IMR-90 (cell line): ENCODE measurements around the gene ERN1. TPM values are rescaled to one million over a fixed set of nuclear protein-coding genes. Genes with fewer than 3 reads are reported as not detected.

Experiments used
- ATAC-seq: fragments of 200-7000 bp; cut with Tn5 transposase; 2 replicates; pipeline ENCODE4 v1.9.1; 2020; ENCODE audit warnings: low read depth, mild to moderate bottlenecking, moderate library complexity
- BruUV-seq: library from RNA; stranded (reverse); fragments of 400-500 nt; replicated peaks from 2 replicates; lab custom pipeline; 2021; lab: Mats Ljungman, UMichigan
- CTCF ChIA-PET: fragments of 300-600 bp; formaldehyde crosslinking; extraction: SDS; loops from one replicate; lab custom pipeline; 2021; ENCODE audit warnings: antibody characterized with exemption; lab: Yijun Ruan, JAX
- POLR2A ChIA-PET: fragments of 300-600 bp; sonication (Branson Sonifier 250); formaldehyde crosslinking; loops from one replicate; lab custom pipeline; 2022; ENCODE audit warnings: antibody characterized with exemption; ENCODE audit not compliant: unreplicated experiment; lab: Charles Lee
- DNase-seq: peaks from one replicate; pipeline ENCODE4 v3.0.0; 2013
- H2AFZ ChIP-seq: replicated peaks from 2 replicates; pipeline ENCODE3; 2013; ENCODE audit warnings: low read length, mild to moderate bottlenecking; ENCODE audit not compliant: poor library complexity
- H2AK5ac ChIP-seq: 2 replicates; pipeline ENCODE4 v1.6.1; 2013; ENCODE audit warnings: low read depth, low read length, inconsistent platforms
- H2AK9ac ChIP-seq: replicated peaks from 2 replicates; pipeline ENCODE3; 2013; ENCODE audit warnings: mild to moderate bottlenecking, low read depth, low read length, moderate library complexity; ENCODE audit not compliant: poor library complexity
- H2BK120ac ChIP-seq: 2 replicates; pipeline ENCODE4 v1.6.1; 2013; ENCODE audit warnings: low read depth, low read length, inconsistent platforms
- H2BK15ac ChIP-seq: 3 replicates; pipeline ENCODE4 v1.6.1; 2013; ENCODE audit warnings: low read depth, low read length, inconsistent platforms
- H2BK20ac ChIP-seq: 2 replicates; pipeline ENCODE4 v1.6.1; 2013; ENCODE audit warnings: low read depth, mild to moderate bottlenecking, inconsistent platforms, low read length, moderate library complexity
- H2BK5ac ChIP-seq: 2 replicates; pipeline ENCODE4 v1.6.1; 2013; ENCODE audit warnings: mild to moderate bottlenecking, low read depth, low read length, inconsistent platforms; ENCODE audit not compliant: poor library complexity, severe bottlenecking
- H3K14ac ChIP-seq: replicated peaks from 2 replicates; pipeline ENCODE4 v1.6.1; 2013; ENCODE audit warnings: low read depth, low read length, inconsistent platforms
- H3K18ac ChIP-seq: 2 replicates; pipeline ENCODE4 v1.6.1; 2013; ENCODE audit warnings: low read depth, low read length, control low read depth
- H3K23ac ChIP-seq: 2 replicates; pipeline ENCODE4 v1.6.1; 2013; ENCODE audit warnings: low read depth, low read length, inconsistent platforms
- H3K27ac ChIP-seq: 2 replicates; pipeline ENCODE4 v1.5.1; 2013; ENCODE audit warnings: mild to moderate bottlenecking, control low read depth, low read length; ENCODE audit not compliant: insufficient read depth
- H3K27me3 ChIP-seq: 2 replicates; pipeline ENCODE4 v1.6.1; 2013; ENCODE audit warnings: low read length; ENCODE audit not compliant: control insufficient read depth, insufficient read depth
- H3K36me3 ChIP-seq: 2 replicates; pipeline ENCODE4 v1.6.1; 2013; ENCODE audit warnings: low read length, mixed read lengths; ENCODE audit not compliant: control insufficient read depth, insufficient read depth
- H3K4ac ChIP-seq: 2 replicates; pipeline ENCODE4 v1.6.1; 2013; ENCODE audit warnings: low read depth, low read length, inconsistent platforms
- H3K4me1 ChIP-seq: 2 replicates; pipeline ENCODE4 v1.6.1; 2013; ENCODE audit warnings: low read length, mixed read lengths; ENCODE audit not compliant: control insufficient read depth, insufficient read depth
- H3K4me2 ChIP-seq: 2 replicates; pipeline ENCODE4 v1.6.1; 2013; ENCODE audit warnings: low read depth, mild to moderate bottlenecking, control low read depth, low read length, moderate library complexity
- H3K4me3 ChIP-seq: 2 replicates; pipeline ENCODE4 v1.5.1; 2013; ENCODE audit warnings: low read depth, mild to moderate bottlenecking, control low read depth, low read length, moderate library complexity; ENCODE audit not compliant: insufficient read depth
- H3K56ac ChIP-seq: 2 replicates; pipeline ENCODE4 v1.6.1; 2013; ENCODE audit warnings: low read length, inconsistent platforms; ENCODE audit not compliant: insufficient read depth; ENCODE audit errors: extremely low read depth
- H3K79me1 ChIP-seq, 2 experiments: 2 replicates each; pipeline ENCODE4 v1.6.1; 2013; ENCODE audit warnings: low read length in 2 of 2, inconsistent platforms in 1 of 2, low read depth in 1 of 2
- H3K9ac ChIP-seq: 2 replicates; pipeline ENCODE4 v1.6.1; 2013; ENCODE audit warnings: low read depth, low read length, control low read depth
- H3K9me1 ChIP-seq: 2 replicates; pipeline ENCODE4 v1.6.1; 2013; ENCODE audit warnings: low read length, inconsistent platforms; ENCODE audit not compliant: insufficient read depth
- H3K9me3 ChIP-seq: 2 replicates; pipeline ENCODE4 v1.6.1; 2013; ENCODE audit warnings: low read length; ENCODE audit not compliant: control insufficient read depth, insufficient read depth
- H4K20me1 ChIP-seq: 2 replicates; pipeline ENCODE4 v1.6.1; 2013; ENCODE audit warnings: low read length, inconsistent platforms; ENCODE audit not compliant: insufficient read depth
- H4K5ac ChIP-seq: 2 replicates; pipeline ENCODE4 v1.6.1; 2013; ENCODE audit warnings: mild to moderate bottlenecking, low read depth, low read length, control low read depth
- H4K8ac ChIP-seq, 2 experiments: 2 replicates each; pipeline ENCODE4 v1.6.1; 2013; ENCODE audit warnings: low read depth in 2 of 2, low read length in 2 of 2, control low read depth in 1 of 2, inconsistent platforms in 1 of 2
- H4K91ac ChIP-seq: 2 replicates; pipeline ENCODE4 v1.6.1; 2013; ENCODE audit warnings: low read depth, low read length, inconsistent platforms; ENCODE audit not compliant: insufficient read depth
- BHLHE40 ChIP-seq: fragments of 150-350 bp; IDR thresholded peaks from 2 replicates; pipeline ENCODE4 v1.6.1; 2016; ENCODE audit warnings: mild to moderate bottlenecking, low read depth, low read length
- CEBPB ChIP-seq: IDR thresholded peaks from 2 replicates; pipeline ENCODE4 v1.6.1; 2012; ENCODE audit warnings: low read depth, low read length, improper control_type of control experiment
- MXI1 ChIP-seq: IDR thresholded peaks from 2 replicates; pipeline ENCODE4 v1.6.1; 2012; ENCODE audit warnings: low read depth, mild to moderate bottlenecking, low read length, moderate library complexity, borderline replicate concordance
- WGBS, 2 experiments: methylation state at CpG; one replicate each; pipeline versions ENCODE4 v1.1.5 to v1.1.7; 2013; ENCODE audit warnings: missing lambda C conversion rate in 2 of 2; ENCODE audit not compliant: insufficient read length in 1 of 2; ENCODE audit errors: extremely low coverage in 2 of 2; 5-methylcytosine and 5-hydroxymethylcytosine counted together
- dilution Hi-C: fragments of 300-500 bp; cut with HindIII; formaldehyde crosslinking; loops from one replicate; pipeline ENCODE4 v1.14.3; 2018; ENCODE audit warnings: low sequenced_read_pairs; ENCODE audit not compliant: unreplicated experiment
- in situ Hi-C: fragments of 300-500 bp; cut with MboI; formaldehyde crosslinking; loops from 3 replicates; pipeline ENCODE4 v1.14.3; 2019; ENCODE audit warnings: low sequenced_read_pairs, inconsistent platforms, mixed read lengths
- intact Hi-C: fragments of 100-400 bp; cut with micrococcal nuclease; formaldehyde crosslinking; loops from 2 replicates; pipeline ENCODE4 v1.10.0; 2022
- polyA plus RNA-seq, 3 experiments: library from polyadenylated mRNA; depleted of rRNA; stranded (reverse); fragments of >200 nt; gene quantifications; 2 replicates each; pipeline ENCODE4 v1.2.3, GENCODE V29; 2012; ENCODE audit warnings: low replicate concordance in 1 of 3
- total RNA-seq: library from RNA; depleted of rRNA; stranded (reverse); fragments of >200 nt; gene quantifications from 2 replicates; pipeline ENCODE4 v1.2.3, GENCODE V29; 2012

ERN1 gene
- total and polyA plus RNA-seq, 2 of the 4 experiments (the other 2 are of a cell fraction): 2.7 to 4.1 TPM

DNA sequence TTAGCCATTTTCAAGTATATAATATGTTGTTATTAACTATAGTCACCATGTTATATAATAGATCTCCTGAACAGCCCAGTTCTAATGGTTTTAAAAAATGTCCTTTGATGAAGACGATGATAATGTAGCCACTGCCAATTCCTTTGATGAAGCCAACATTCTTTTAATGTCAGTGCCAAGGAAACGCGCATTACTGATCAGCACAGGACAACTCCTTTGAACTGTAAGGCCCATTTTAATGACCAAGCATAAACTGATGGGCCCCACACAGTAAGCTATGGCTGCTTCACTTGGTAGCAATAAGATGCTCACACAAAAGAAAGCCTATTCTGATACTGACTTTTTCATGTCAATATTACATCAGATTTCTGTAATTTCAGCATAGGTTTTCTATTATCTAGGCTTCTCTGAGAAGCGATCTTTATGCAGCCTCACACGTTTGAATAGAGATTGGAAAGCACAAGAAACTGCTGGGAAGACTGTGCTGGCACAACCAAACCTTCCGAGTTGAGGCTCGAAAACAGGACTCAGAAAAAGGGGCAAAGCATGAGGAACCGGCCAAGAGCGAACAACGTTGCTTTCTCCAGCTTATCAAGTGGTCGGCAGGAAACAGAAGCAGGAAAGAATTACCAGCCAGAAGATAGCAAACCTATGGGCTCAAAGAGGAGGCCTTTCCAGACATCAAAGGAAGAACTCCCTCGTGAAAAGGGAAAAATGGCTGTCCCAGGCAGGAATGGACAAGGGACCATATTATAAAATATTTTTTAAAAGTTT is 19.4 kb downstream of the ERN1 start:
- ChIA-PET POLR2A (no interaction called here), CTCF (interaction anchor here (0.9 kb wide), 1 partner anchor 31 kb away, joined by 3 read pairs; no protein-coding TSS in a partner anchor)
- H4K8ac ChIP-seq: no peak overlapping the region; a peak in 1 of 4 replicates
- 90% methylated on average over 4 of the region's 12 CpGs; no CpG with 5 or more reads in 1 of the 2 experiments for WGBS, 2 experiments
- H2BK15ac ChIP-seq: no peak overlapping the region; the same call in 2 of the 3 replicates
- H2AK5ac ChIP-seq: no peak overlapping the region
- H3K23ac ChIP-seq: no peak overlapping the region
- no peak overlapping the region for H3K4me2 ChIP-seq
- peaks cover 36 to 45% of the 10 kb centered on the region in 2 experiments for H3K79me1 ChIP-seq
- no peak overlapping the region for H4K91ac ChIP-seq
- no peak overlapping the region for H3K18ac ChIP-seq
- H3K27ac ChIP-seq: no peak overlapping the region
- no peaks in the 10 kb centered on the region for H3K27me3 ChIP-seq
- no peak overlapping the region for H3K4me3 ChIP-seq
- H3K14ac ChIP-seq: 0 out of 2 replicates have a peak overlapping the region, but pooled peaks have one; percentile 40
- intact Hi-C loops: no loop called here
- H3K9ac ChIP-seq: no peak overlapping the region
- H2BK120ac ChIP-seq: no peak overlapping the region; the same call in 1 of the 2 replicates
- no peaks in the 10 kb centered on the region for H3K36me3 ChIP-seq
- peak overlapping the region; percentile 33; the same call in 1 of the 2 replicates for H3K4ac ChIP-seq
- H2AK9ac ChIP-seq: no peak overlapping the region
- in situ Hi-C loops: no loop called here
- H3K56ac ChIP-seq: no peak overlapping the region
- DNase-seq (no peak), ATAC-seq (no peak)
- H2BK5ac ChIP-seq: no peak overlapping the region
- no peak overlapping the region for H2BK20ac ChIP-seq
- peak overlapping the region; percentile 31; the same call in 1 of the 2 replicates for H4K5ac ChIP-seq
- H3K4me1 ChIP-seq: peaks cover 9% of the 10 kb centered on the region
- TF ChIP-seq BHLHE40: no peak
- TF ChIP-seq MXI1: no peak
- TF ChIP-seq CEBPB: no peak
- BruUV-seq: no TSS peak
- no peak overlapping the region for H2AFZ ChIP-seq
- peaks cover 5% of the 10 kb centered on the region; the same call in 1 of the 2 replicates for H4K20me1 ChIP-seq
- dilution Hi-C loops: no loop called here
- H3K9me1 ChIP-seq: peaks cover 14% of the 10 kb centered on the region
- no peaks in the 10 kb centered on the region for H3K9me3 ChIP-seq
